GM23338 (cell line): ENCODE data around the gene AKAP13.

Source experiments
- CREB1 ChIP-seq: fragments of 250-450 bp; sonication (Bioruptor Pico); IDR thresholded peaks from 2 replicates; pipeline ENCODE4 v1.5.0; 2020; ENCODE audit warnings: low read depth, mild to moderate bottlenecking, moderate library complexity
- EZH2 ChIP-seq: fragments of 200-600 bp; sonication (generic); IDR thresholded peaks from one replicate; pipeline ENCODE4 v1.8.0; 2017; ENCODE audit warnings: antibody characterized with exemption, mild to moderate bottlenecking, low read depth; ENCODE audit not compliant: unreplicated experiment
- EZH2phosphoT487 ChIP-seq: fragments of 200-600 bp; sonication (generic); IDR thresholded peaks from one replicate; pipeline ENCODE4 v1.8.1; 2018; ENCODE audit warnings: antibody characterized with exemption; ENCODE audit not compliant: unreplicated experiment
- JUNB ChIP-seq: IDR thresholded peaks from one replicate; pipeline ENCODE4 v1.6.1; 2016; ENCODE audit warnings: antibody characterized with exemption; ENCODE audit not compliant: unreplicated experiment
- POLR2AphosphoS5 ChIP-seq: IDR thresholded peaks from 2 replicates; pipeline ENCODE4 v1.6.1; 2016; ENCODE audit warnings: antibody characterized with exemption, low read depth
- REST ChIP-seq: IDR thresholded peaks from one replicate; pipeline ENCODE4 v1.6.1; 2018; ENCODE audit warnings: antibody characterized with exemption; ENCODE audit not compliant: unreplicated experiment
- TF ChIP-seq, protein P1 (sequence below), 2 experiments: fragments of 200-600 bp in 1 of 2; sonication (generic) in 1 of 2; conservative IDR thresholded peaks; 2 replicates each; pipeline versions ENCODE4 v1.5.1 to v1.6.1; 2016 to 2017; ENCODE audit warnings: antibody characterized with exemption in 2 of 2, low read depth in 2 of 2, mild to moderate bottlenecking in 2 of 2, moderate library complexity in 1 of 2

GRCh38 chr15:85419161-85419560 lies 38.8 kb downstream of the AKAP13 start:
- no peak for TF ChIP-seq EZH2phosphoT487
- no peak for TF ChIP-seq POLR2AphosphoS5
- TF ChIP-seq EZH2, result no peak
- TF ChIP-seq, protein P1, sequence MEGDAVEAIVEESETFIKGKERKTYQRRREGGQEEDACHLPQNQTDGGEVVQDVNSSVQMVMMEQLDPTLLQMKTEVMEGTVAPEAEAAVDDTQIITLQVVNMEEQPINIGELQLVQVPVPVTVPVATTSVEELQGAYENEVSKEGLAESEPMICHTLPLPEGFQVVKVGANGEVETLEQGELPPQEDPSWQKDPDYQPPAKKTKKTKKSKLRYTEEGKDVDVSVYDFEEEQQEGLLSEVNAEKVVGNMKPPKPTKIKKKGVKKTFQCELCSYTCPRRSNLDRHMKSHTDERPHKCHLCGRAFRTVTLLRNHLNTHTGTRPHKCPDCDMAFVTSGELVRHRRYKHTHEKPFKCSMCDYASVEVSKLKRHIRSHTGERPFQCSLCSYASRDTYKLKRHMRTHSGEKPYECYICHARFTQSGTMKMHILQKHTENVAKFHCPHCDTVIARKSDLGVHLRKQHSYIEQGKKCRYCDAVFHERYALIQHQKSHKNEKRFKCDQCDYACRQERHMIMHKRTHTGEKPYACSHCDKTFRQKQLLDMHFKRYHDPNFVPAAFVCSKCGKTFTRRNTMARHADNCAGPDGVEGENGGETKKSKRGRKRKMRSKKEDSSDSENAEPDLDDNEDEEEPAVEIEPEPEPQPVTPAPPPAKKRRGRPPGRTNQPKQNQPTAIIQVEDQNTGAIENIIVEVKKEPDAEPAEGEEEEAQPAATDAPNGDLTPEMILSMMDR (conservative IDR thresholded peaks at IDR 0.05; ENCODE audit: low read depth in 2 of 2), result no peak
- TF ChIP-seq REST, result no peak
- no peak for TF ChIP-seq JUNB
- no peak for TF ChIP-seq CREB1 (CRISPR knock-in tag)
